ENCODE results near the gene PLCB2.

PLCB2 gene

DNA sequence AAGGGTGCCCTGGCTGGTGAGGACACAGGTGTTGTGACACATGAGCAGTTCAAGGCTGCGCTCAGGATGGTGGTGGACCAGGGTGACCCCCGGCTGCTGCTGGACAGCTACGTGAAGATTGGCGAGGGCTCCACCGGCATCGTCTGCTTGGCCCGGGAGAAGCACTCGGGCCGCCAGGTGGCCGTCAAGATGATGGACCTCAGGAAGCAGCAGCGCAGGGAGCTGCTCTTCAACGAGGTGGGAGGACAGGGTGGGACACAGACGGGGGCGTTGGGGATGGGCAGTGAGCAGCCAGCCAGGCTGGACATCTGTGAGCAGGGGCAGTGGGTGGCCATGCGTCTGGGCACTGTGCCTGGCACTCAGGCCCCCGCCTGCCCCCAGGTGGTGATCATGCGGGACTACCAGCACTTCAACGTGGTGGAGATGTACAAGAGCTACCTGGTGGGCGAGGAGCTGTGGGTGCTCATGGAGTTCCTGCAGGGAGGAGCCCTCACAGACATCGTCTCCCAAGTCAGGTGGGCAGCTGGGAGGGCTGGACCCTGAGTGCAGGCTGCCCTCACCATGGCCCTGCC is 35.2 kb downstream of the PLCB2 start:
- H3K4me3 ChIP-seq (ENCODE audit: severe bottlenecking), result no peak overlapping the region
- no peaks in the 10 kb centered on the region for H3K4me1 ChIP-seq (ENCODE audit: insufficient read depth, poor library complexity, severe bottlenecking)
- DNase-seq (ENCODE audit: low spot score) (no peak), ATAC-seq (ENCODE audit: low read depth) (peak; percentile 63)
- no peaks in the 10 kb centered on the region for H3K9me3 ChIP-seq (ENCODE audit: severe bottlenecking)
- H3K27me3 ChIP-seq (ENCODE audit: insufficient read depth, poor library complexity, severe bottlenecking), result no peaks in the 10 kb centered on the region
- no peak overlapping the region for H3K27ac ChIP-seq (ENCODE audit: poor library complexity, severe bottlenecking)
- H3K36me3 ChIP-seq (ENCODE audit: low read depth), result 0 out of 2 replicates have a peak, but pooled peaks cover 3% of the 10 kb centered on the region
- TF ChIP-seq, protein P1, sequence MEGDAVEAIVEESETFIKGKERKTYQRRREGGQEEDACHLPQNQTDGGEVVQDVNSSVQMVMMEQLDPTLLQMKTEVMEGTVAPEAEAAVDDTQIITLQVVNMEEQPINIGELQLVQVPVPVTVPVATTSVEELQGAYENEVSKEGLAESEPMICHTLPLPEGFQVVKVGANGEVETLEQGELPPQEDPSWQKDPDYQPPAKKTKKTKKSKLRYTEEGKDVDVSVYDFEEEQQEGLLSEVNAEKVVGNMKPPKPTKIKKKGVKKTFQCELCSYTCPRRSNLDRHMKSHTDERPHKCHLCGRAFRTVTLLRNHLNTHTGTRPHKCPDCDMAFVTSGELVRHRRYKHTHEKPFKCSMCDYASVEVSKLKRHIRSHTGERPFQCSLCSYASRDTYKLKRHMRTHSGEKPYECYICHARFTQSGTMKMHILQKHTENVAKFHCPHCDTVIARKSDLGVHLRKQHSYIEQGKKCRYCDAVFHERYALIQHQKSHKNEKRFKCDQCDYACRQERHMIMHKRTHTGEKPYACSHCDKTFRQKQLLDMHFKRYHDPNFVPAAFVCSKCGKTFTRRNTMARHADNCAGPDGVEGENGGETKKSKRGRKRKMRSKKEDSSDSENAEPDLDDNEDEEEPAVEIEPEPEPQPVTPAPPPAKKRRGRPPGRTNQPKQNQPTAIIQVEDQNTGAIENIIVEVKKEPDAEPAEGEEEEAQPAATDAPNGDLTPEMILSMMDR (IDR thresholded peaks at IDR 0.05; ENCODE audit: poor library complexity, severe bottlenecking), result peak; percentile 70

DNA sequence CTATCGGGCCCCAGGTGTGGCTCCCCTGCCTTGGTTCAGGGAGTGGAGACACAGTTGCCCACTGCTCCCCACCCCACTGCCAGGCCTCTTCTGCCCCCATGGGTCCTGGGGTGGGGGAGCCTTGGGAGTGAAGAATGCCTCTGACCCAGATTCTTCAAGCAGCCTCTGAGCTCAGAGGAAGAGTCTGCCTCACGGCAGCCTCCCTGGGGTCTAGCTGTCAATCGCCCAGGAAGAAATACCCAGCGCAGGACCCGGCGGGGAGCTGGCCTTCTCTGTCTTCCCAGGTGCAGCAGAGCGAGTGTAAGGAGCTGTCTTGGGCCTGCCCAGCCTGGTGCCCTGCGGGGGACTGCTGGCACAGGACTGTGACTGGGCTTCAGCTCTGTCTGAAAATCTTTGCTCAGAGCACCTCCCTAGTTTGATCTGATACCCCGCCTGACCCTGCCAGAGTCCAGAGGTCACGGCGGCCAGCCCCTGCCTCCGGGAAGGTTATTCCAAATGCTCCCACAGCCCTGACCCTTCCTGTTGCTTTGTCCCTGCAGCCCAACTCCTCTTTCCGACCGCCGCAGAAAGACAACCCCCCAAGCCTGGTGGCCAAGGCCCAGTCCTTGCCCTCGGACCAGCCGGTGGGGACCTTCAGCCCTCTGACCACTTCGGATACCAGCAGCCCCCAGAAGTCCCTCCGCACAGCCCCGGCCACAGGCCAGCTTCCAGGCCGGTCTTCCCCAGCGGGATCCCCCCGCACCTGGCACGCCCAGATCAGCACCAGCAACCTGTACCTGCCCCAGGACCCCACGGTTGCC is 35.9 kb downstream of the PLCB2 start:
- DNase-seq (ENCODE audit: low spot score), result no peak
- ATAC-seq (ENCODE audit: low read depth), result no peak
- Histone ChIP-seq H3K4me1 (ENCODE audit: insufficient read depth, poor library complexity, severe bottlenecking) (peaks cover 4% of the 10 kb centered on the region), H3K36me3 (ENCODE audit: low read depth) (0 out of 2 replicates have a peak, but pooled peaks cover 3% of the 10 kb centered on the region), H3K27me3 (ENCODE audit: insufficient read depth, poor library complexity, severe bottlenecking) (no peaks in the 10 kb centered on the region), H3K27ac (ENCODE audit: poor library complexity, severe bottlenecking) (no peak overlapping the region), H3K9me3 (ENCODE audit: severe bottlenecking) (no peaks in the 10 kb centered on the region), H3K4me3 (ENCODE audit: severe bottlenecking) (no peak overlapping the region)
- TF ChIP-seq, protein P1 (IDR thresholded peaks at IDR 0.05; ENCODE audit: poor library complexity, severe bottlenecking), result no peak

DNA sequence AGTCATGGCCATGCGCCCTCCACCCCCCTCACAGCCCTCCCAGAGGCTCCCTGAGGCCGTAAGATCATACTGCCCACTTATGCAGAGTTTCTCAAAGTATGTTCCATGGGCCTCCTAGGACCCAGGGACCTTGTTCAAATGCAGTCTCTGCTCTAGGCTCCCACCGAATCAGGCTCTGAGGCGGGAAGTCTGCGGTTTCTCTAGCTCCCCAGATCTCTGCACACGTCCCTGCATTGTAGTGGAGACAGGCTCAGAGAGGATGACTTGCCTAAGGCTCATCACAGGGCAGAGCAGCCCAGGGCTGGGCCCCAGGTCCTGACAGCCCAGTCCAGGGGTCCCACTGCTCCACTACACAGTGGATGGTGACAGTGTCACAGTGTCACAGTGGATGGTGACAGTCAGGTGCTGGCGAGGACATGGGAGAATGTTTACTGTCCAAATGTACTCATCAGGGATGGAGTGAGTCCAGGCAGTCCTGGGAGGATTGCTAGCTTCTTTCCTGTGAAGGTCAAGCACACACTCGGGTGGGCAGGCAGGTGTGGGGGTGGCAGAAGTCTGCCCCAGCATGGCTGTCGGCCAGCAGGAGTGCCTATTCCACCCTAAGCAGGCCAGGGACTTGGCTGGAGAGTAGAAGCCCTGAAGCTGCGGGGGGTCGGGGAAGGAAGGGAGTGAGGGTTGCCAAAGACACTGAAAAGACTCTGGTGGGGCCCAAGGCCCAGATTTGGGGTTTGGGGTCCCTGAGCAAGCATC is 37.3 kb downstream of the PLCB2 start:
- H3K9me3 ChIP-seq (ENCODE audit: severe bottlenecking), result no peaks in the 10 kb centered on the region
- no peak for DNase-seq (ENCODE audit: low spot score)
- H3K36me3 ChIP-seq (ENCODE audit: low read depth), result 0 out of 2 replicates have a peak, but pooled peaks cover 3% of the 10 kb centered on the region
- ATAC-seq (ENCODE audit: low read depth), result no peak
- no peak overlapping the region for H3K4me3 ChIP-seq (ENCODE audit: severe bottlenecking)
- TF ChIP-seq, protein P1 (IDR thresholded peaks at IDR 0.05; ENCODE audit: poor library complexity, severe bottlenecking), result no peak
- no peaks in the 10 kb centered on the region for H3K27me3 ChIP-seq (ENCODE audit: insufficient read depth, poor library complexity, severe bottlenecking)
- H3K27ac ChIP-seq (ENCODE audit: poor library complexity, severe bottlenecking), result no peak overlapping the region
- H3K4me1 ChIP-seq (ENCODE audit: insufficient read depth, poor library complexity, severe bottlenecking), result peaks cover 8% of the 10 kb centered on the region

DNA sequence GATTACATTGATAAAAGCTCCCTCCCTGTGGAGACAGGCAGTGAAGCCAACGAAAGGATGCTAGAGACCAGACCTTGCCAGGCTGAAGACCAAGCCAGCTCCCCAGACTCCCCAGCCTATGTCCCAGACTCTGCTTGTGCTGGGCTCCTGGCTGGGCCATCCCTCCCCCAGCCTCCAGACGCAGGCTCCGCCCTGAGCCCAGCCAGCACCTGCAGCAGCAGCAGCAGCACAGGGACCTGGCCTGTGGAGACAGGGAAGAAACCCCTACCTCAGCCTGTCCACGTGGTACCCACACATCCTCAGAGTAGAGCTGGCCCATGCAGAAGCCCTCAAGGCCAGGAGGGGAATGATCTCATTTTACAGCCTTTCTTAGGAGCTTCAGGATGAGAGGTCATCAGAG is 38.1 kb downstream of the PLCB2 start:
- Histone ChIP-seq H3K4me3 (ENCODE audit: severe bottlenecking) (no peak overlapping the region), H3K9me3 (ENCODE audit: severe bottlenecking) (no peaks in the 10 kb centered on the region), H3K36me3 (ENCODE audit: low read depth) (peaks cover 3% of the 10 kb centered on the region; the same call in 1 of the 2 replicates), H3K4me1 (ENCODE audit: insufficient read depth, poor library complexity, severe bottlenecking) (peaks cover 8% of the 10 kb centered on the region), H3K27me3 (ENCODE audit: insufficient read depth, poor library complexity, severe bottlenecking) (no peaks in the 10 kb centered on the region), H3K27ac (ENCODE audit: poor library complexity, severe bottlenecking) (no peak overlapping the region)
- TF ChIP-seq, protein P1 (IDR thresholded peaks at IDR 0.05; ENCODE audit: poor library complexity, severe bottlenecking), result no peak
- DNase-seq (ENCODE audit: low spot score), result no peak
- ATAC-seq (ENCODE audit: low read depth), result no peak

All from RWPE2 (cell line).